GM12878 (cell line): ENCODE measurements around the gene PRPS1. TPM values are rescaled to one million over a fixed set of nuclear protein-coding genes. Genes with fewer than 3 reads are reported as not detected.

Experiments used
- BACH1 ChIP-seq: fragments of 450-650 bp; IDR thresholded peaks from 2 replicates; pipeline ENCODE4 v1.6.1; 2017; ENCODE audit warnings: mild to moderate bottlenecking, borderline replicate concordance
- BHLHE40 ChIP-seq, 2 experiments: fragments of 450-650 bp in 1 of 2; IDR thresholded peaks; 2 replicates each; pipeline ENCODE4 v1.6.1; 2011 to 2017; ENCODE audit warnings: low read depth in 2 of 2, borderline replicate concordance in 1 of 2, improper control_type of control experiment in 1 of 2, low read length in 1 of 2, mild to moderate bottlenecking in 1 of 2
- BMI1 ChIP-seq: fragments of 450-650 bp; IDR thresholded peaks from 2 replicates; pipeline ENCODE4 v1.6.1; 2016; ENCODE audit warnings: mild to moderate bottlenecking, moderate library complexity, borderline replicate concordance
- CREM ChIP-seq: IDR thresholded peaks from 2 replicates; pipeline ENCODE4 v1.6.1; 2014; ENCODE audit warnings: antibody characterized with exemption, low read depth
- EZH2 ChIP-seq: IDR thresholded peaks from 2 replicates; pipeline ENCODE4 v1.6.1; 2012; ENCODE audit warnings: low read depth, mild to moderate bottlenecking, control low read depth, inconsistent platforms, low read length, borderline replicate concordance; ENCODE audit not compliant: control insufficient read depth
- FOXK2 ChIP-seq: fragments of 450-650 bp; IDR thresholded peaks from 2 replicates; pipeline ENCODE4 v1.6.1; 2017; ENCODE audit warnings: mild to moderate bottlenecking, moderate library complexity
- IKZF2 ChIP-seq, 2 experiments: fragments of 450-650 bp; IDR thresholded peaks; 2 replicates each; pipeline ENCODE4 v1.6.1; 2017; ENCODE audit warnings: mild to moderate bottlenecking in 2 of 2, moderate library complexity in 2 of 2
- MEF2B ChIP-seq: fragments of 450-650 bp; IDR thresholded peaks from 2 replicates; pipeline ENCODE4 v1.6.1; 2018; ENCODE audit warnings: mild to moderate bottlenecking, moderate library complexity; ENCODE audit not compliant: partially characterized antibody, poor library complexity, severe bottlenecking
- MXI1 ChIP-seq: fragments of 150-350 bp; IDR thresholded peaks from 2 replicates; pipeline ENCODE4 v1.6.1; 2011; ENCODE audit warnings: low read depth, mild to moderate bottlenecking, inconsistent platforms, low read length, improper control_type of control experiment
- MYB ChIP-seq: fragments of 150-350 bp; IDR thresholded peaks from 2 replicates; pipeline ENCODE4 v1.6.1; 2014; ENCODE audit warnings: mild to moderate bottlenecking, low read depth, low read length, borderline replicate concordance
- NFYA ChIP-seq: IDR thresholded peaks from 2 replicates; pipeline ENCODE4 v1.6.1; 2011; ENCODE audit warnings: low read depth, mild to moderate bottlenecking, low read length, improper control_type of control experiment, borderline replicate concordance
- PML ChIP-seq: IDR thresholded peaks from 2 replicates; pipeline ENCODE4 v1.6.1; 2012; ENCODE audit warnings: low read length, inconsistent platforms
- SMARCA5 ChIP-seq: fragments of 450-650 bp; IDR thresholded peaks from 2 replicates; pipeline ENCODE4 v1.6.1; 2017; ENCODE audit warnings: mild to moderate bottlenecking
- WRNIP1 ChIP-seq: IDR thresholded peaks from 2 replicates; pipeline ENCODE4 v1.6.1; 2011; ENCODE audit warnings: low read depth, low read length, improper control_type of control experiment, borderline replicate concordance
- ZNF274 ChIP-seq: IDR thresholded peaks from one replicate; pipeline ENCODE4 v1.8.0; 2011; ENCODE audit not compliant: insufficient read length, insufficient read depth
- ZZZ3 ChIP-seq: IDR thresholded peaks from 2 replicates; pipeline ENCODE4 v1.6.1; 2011; ENCODE audit warnings: low read depth; ENCODE audit not compliant: control insufficient read depth, insufficient read length
- polyA plus RNA-seq, 11 experiments: library from polyadenylated mRNA; depleted of rRNA in 4 of 11; unstranded in 6 of 11; stranded (reverse) in 5 of 11; fragments of >200 nt; fragmentation: Nextera tagmentation in 4 of 11; fragmentation: Illumina TruSeq in 1 of 11; extraction: Ambion mirVana in 4 of 11; extraction: Trizol in 1 of 11; gene quantifications; 1 replicate in 1 of 11; 2 replicates in 10 of 11; pipeline versions ENCODE4 v1.2.1 to v1.2.3, GENCODE V29; 2011 to 2016; ENCODE audit warnings: inconsistent platforms in 2 of 11, missing spikeins in 2 of 11, low read depth in 1 of 11
- total RNA-seq, 4 experiments: library from RNA; depleted of rRNA in 3 of 4; stranded (reverse); fragments of >200 nt in 3 of 4; fragmentation: Illumina TruSeq in 1 of 4; extraction: Trizol in 1 of 4; gene quantifications; 2 replicates each; pipeline versions ENCODE4 v1.2.1 to v1.2.3, GENCODE V29; 2013 to 2021
- TF ChIP-seq, protein P1 (sequence below): IDR thresholded peaks from 2 replicates; pipeline ENCODE4 v1.6.1; 2011; ENCODE audit warnings: borderline replicate concordance, low read depth, mild to moderate bottlenecking, moderate library complexity, mixed read lengths, low read length; ENCODE audit not compliant: insufficient read depth; ENCODE audit errors: extremely low read length
- TF ChIP-seq, protein P2 (sequence below): IDR thresholded peaks from 2 replicates; pipeline ENCODE4 v1.6.1; 2011; ENCODE audit warnings: low read depth, low read length, improper control_type of control experiment, borderline replicate concordance
- TF ChIP-seq, protein P3 (sequence below): IDR thresholded peaks from 2 replicates; pipeline ENCODE4 v1.6.1; 2012; ENCODE audit warnings: low read depth, low read length, improper control_type of control experiment
- TF ChIP-seq, protein P4 (sequence below): IDR thresholded peaks from 2 replicates; pipeline ENCODE4 v1.6.1; 2011; ENCODE audit warnings: low read depth, mild to moderate bottlenecking, low read length, moderate library complexity, borderline replicate concordance; ENCODE audit errors: extremely low read depth
- TF ChIP-seq, protein P5 (sequence below): fragments of 150-350 bp; IDR thresholded peaks from 2 replicates; pipeline ENCODE4 v1.6.1; 2016; ENCODE audit warnings: low read depth, low read length

Gene PRPS1
- total and polyA plus RNA-seq, 10 of the 15 experiments (the other 5 are each of a cell fraction or from before 2014, with no cell fraction given), result 26.5 to 86.5 (median 61.1) TPM

DNA sequence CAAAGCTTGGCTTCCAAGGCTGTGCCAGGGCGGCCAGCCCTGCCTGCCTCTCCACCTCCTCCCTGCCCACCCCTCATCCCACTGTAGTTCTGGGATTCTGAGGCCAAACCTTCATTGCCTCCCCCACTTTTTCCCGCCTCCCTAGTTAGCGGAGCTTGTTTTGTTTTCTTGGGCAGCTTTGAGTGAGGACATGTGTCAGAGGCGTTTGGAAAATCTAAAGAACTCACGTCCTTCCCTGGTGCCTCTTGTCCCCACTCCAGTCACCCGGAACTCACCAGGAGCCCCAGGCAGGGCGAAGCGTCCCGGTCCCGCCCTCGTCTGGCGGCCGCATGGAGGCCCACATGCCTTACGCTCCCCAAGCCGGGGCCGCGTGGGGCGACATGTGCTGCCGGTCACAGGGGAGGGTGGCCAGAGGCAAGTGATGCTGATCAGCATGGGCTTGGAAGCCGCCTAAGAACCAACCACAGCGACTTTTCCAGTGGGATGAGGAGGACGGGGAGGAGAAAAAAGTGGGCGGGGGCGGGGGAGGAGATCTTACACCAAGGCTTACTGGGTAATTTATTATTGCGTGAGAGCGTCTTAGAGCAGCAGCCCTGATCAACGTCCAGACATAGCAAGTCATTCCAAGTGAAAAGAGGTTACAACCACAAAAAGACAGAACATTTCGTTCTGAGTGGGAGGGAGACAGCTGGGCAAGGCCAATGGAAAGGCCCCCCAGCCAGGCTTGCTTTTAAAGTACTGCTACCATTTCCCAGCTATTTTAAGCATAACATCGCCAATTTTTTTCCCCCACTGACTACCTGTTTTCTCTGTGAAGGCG lies 48.5 kb downstream of the PRPS1 start (continued):
- no peak for TF ChIP-seq EZH2
- TF ChIP-seq, protein P1, sequence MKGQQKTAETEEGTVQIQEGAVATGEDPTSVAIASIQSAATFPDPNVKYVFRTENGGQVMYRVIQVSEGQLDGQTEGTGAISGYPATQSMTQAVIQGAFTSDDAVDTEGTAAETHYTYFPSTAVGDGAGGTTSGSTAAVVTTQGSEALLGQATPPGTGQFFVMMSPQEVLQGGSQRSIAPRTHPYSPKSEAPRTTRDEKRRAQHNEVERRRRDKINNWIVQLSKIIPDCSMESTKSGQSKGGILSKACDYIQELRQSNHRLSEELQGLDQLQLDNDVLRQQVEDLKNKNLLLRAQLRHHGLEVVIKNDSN, result no peak
- TF ChIP-seq WRNIP1, result no peak
- TF ChIP-seq, protein P2, sequence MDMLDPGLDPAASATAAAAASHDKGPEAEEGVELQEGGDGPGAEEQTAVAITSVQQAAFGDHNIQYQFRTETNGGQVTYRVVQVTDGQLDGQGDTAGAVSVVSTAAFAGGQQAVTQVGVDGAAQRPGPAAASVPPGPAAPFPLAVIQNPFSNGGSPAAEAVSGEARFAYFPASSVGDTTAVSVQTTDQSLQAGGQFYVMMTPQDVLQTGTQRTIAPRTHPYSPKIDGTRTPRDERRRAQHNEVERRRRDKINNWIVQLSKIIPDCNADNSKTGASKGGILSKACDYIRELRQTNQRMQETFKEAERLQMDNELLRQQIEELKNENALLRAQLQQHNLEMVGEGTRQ, result no peak
- TF ChIP-seq MXI1, result peak; percentile 90
- 0 out of 2 replicates have a peak, but pooled peaks have one; percentile 32 for TF ChIP-seq PML
- TF ChIP-seq BHLHE40 (IDR thresholded peaks at IDR 0.05; ENCODE audit: borderline replicate concordance in 1 of 2, low read depth in 2 of 2, low read length in 1 of 2), result 0 out of 4 replicates have a peak, but pooled peaks of 1 of the 2 experiments have one; percentile 40
- no peak for TF ChIP-seq ZNF274
- TF ChIP-seq, protein P3, sequence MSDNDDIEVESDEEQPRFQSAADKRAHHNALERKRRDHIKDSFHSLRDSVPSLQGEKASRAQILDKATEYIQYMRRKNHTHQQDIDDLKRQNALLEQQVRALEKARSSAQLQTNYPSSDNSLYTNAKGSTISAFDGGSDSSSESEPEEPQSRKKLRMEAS, result peak; percentile 81; the same call in 1 of the 2 replicates
- TF ChIP-seq CREM, result peak; percentile 29; the same call in 1 of the 2 replicates
- TF ChIP-seq ZZZ3, result no peak
- TF ChIP-seq BMI1, result no peak
- TF ChIP-seq, protein P4, sequence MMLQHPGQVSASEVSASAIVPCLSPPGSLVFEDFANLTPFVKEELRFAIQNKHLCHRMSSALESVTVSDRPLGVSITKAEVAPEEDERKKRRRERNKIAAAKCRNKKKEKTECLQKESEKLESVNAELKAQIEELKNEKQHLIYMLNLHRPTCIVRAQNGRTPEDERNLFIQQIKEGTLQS, result no peak
- TF ChIP-seq IKZF2 (IDR thresholded peaks at IDR 0.05), result peak; percentile 80 to 81
- TF ChIP-seq, protein P5, sequence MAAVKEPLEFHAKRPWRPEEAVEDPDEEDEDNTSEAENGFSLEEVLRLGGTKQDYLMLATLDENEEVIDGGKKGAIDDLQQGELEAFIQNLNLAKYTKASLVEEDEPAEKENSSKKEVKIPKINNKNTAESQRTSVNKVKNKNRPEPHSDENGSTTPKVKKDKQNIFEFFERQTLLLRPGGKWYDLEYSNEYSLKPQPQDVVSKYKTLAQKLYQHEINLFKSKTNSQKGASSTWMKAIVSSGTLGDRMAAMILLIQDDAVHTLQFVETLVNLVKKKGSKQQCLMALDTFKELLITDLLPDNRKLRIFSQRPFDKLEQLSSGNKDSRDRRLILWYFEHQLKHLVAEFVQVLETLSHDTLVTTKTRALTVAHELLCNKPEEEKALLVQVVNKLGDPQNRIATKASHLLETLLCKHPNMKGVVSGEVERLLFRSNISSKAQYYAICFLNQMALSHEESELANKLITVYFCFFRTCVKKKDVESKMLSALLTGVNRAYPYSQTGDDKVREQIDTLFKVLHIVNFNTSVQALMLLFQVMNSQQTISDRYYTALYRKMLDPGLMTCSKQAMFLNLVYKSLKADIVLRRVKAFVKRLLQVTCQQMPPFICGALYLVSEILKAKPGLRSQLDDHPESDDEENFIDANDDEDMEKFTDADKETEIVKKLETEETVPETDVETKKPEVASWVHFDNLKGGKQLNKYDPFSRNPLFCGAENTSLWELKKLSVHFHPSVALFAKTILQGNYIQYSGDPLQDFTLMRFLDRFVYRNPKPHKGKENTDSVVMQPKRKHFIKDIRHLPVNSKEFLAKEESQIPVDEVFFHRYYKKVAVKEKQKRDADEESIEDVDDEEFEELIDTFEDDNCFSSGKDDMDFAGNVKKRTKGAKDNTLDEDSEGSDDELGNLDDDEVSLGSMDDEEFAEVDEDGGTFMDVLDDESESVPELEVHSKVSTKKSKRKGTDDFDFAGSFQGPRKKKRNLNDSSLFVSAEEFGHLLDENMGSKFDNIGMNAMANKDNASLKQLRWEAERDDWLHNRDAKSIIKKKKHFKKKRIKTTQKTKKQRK, result no peak
- no peak for TF ChIP-seq NFYA
- TF ChIP-seq BACH1, result no peak
- no peak for TF ChIP-seq MYB
- TF ChIP-seq FOXK2, result no peak
- TF ChIP-seq SMARCA5, result peak; percentile 62; the same call in 1 of the 2 replicates
- peak; percentile 56 for TF ChIP-seq MEF2B
